ENCODE results near the gene HMG20A.

Gene HMG20A

GRCh38 chr15:77476995-77477394, 56.3 kb downstream of the HMG20A start:
- DNase-seq (ENCODE audit: low spot score) = no peak

- DNase-seq (ENCODE audit: low spot score) = no peak
Observed at GRCh38 chr15:77478051-77478450, 57.4 kb downstream of the HMG20A start.

GRCh38 chr15:77479015-77479414, 58.3 kb downstream of the HMG20A start:
- DNase-seq (ENCODE audit: low spot score) = no peak

GRCh38 chr15:77480859-77481633, 60.4 kb downstream of the HMG20A start:
- no peak for DNase-seq (ENCODE audit: low spot score)

GRCh38 chr15:77481670-77482069, 61.0 kb downstream of the HMG20A start:
- peak; percentile 79 for DNase-seq (ENCODE audit: low spot score)

- DNase-seq (ENCODE audit: low spot score) = no peak
Observed at GRCh38 chr15:77482570-77482969, 61.9 kb downstream of the HMG20A start.

- DNase-seq (ENCODE audit: low spot score) = no peak
Observed at GRCh38 chr15:77483425-77484140, 62.9 kb downstream of the HMG20A start.

GRCh38 chr15:77484994-77485393, 64.3 kb downstream of the HMG20A start:
- no peak for DNase-seq (ENCODE audit: low spot score)

GRCh38 chr15:77486542-77487468, 66.1 kb downstream of the HMG20A start:
- DNase-seq (ENCODE audit: low spot score) = no peak

- peak; percentile 59 for DNase-seq (ENCODE audit: low spot score)
Observed at GRCh38 chr15:77487469-77487842, 66.8 kb downstream of the HMG20A start.

- no peak for DNase-seq (ENCODE audit: low spot score)
Observed at GRCh38 chr15:77487888-77488287, 67.2 kb downstream of the HMG20A start.

- no peak for DNase-seq (ENCODE audit: low spot score)
Observed at GRCh38 chr15:77489647-77490046, 69.0 kb downstream of the HMG20A start.

GRCh38 chr15:77493324-77493907, 72.7 kb downstream of the HMG20A start:
- no peak for DNase-seq (ENCODE audit: low spot score)

GRCh38 chr15:77494073-77494867, 73.6 kb downstream of the HMG20A start:
- no peak for DNase-seq (ENCODE audit: low spot score)

GRCh38 chr15:77494964-77495363, 74.3 kb downstream of the HMG20A start:
- no peak for DNase-seq (ENCODE audit: low spot score)

GRCh38 chr15:77495838-77496596, 75.3 kb downstream of the HMG20A start:
- DNase-seq (ENCODE audit: low spot score) = peak; percentile 97

- DNase-seq (ENCODE audit: low spot score) = peak; percentile 78
Observed at GRCh38 chr15:77496715-77497109, 76.0 kb downstream of the HMG20A start.

- DNase-seq (ENCODE audit: low spot score) = no peak
Observed at GRCh38 chr15:77497110-77497737, 76.5 kb downstream of the HMG20A start.

GRCh38 chr15:77497942-77498361, 77.3 kb downstream of the HMG20A start:
- no peak for DNase-seq (ENCODE audit: low spot score)
